Stimulated activated CD8-positive, alpha-beta memory T cell treated with anti-CD3 and anti-CD28 coated beads, Interleukin-12 subunit alpha, Interleukin-12 subunit beta, amount 100 ng/mL, for 24 hours (primary cell): ENCODE measurements around the gene NSRP1.
"Not testable (repeated sequence)": the region's sequence is repeated elsewhere in the genome, so short reads cannot be mapped to it uniquely, and the experiment has no call there.

ENCODE experiments used
- DNase-seq: peaks from one replicate; pipeline ENCODE4 v3.0.0-alpha.2; 2020; ENCODE audit errors: extremely low read depth

NSRP1 gene

DNA sequence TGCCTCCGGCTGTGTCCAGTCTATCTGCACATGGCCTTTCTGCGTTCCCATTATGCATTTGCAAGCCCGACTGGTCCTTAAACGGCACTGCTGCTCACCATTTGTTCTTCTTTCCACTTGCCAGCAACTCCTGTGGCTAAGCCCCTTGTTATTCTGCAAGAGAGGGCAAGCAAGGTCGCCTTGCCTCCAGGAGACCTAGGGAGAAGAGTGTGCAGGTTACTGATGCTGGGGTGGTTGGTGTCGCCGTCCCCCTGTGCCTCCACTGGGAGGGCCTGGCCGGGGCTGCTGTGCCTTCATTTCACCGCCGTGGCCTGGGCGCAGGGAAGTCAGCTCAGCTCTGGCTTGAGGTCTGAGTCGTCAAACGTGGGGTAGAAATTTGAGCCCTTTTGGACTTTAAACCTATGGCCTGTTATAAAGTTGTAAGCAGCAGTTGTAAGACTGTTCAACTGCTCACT is 106.1 kb downstream of the NSRP1 start:
- DNase-seq: no peak

DNA sequence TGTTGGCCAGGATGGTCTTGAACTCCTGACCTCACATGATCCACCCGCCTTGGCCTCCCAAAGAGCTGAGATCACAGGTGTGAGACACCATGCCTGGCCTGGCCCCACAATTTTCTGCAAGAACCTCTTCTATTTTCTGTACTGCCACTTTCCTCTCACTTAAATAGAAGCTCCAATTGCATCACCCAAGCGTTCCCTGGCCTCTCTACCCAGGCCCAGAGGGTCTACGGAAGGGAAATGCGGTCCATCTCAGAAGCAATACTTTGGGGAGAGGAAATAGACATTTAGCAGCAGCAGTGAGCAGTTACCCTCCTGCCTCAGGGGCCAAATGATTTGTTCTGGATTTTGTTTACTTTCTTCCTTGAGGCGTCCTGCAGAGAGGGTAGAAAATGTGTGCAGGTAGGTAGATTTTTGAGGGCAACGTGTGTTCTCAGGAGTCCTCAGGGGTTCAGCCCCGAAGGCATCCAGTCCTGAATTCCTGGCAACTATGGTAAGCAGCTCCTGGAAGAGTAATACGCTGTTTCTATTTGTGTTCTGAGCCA is 107.9 kb downstream of the NSRP1 start:
- no peak for DNase-seq

DNA sequence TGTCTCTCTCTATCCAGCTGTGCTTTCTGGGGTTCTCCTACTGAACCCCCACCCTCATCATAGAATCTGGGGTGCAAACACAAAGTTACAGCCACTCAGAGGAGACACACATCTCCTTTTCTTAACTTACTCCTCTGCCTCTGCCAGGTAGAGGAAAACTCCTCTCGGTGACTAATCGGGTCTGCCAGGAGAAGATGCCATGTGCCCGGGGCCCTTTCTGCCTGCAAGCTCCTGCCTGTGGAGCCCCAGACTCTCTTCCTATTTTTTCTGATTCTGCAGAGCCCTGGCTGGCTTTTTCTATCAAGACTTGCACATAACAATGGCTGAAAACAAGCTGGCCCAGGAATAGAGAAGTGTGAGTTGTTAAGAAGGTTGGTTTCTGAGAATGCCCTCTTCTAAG is 108.5 kb downstream of the NSRP1 start:
- no peak for DNase-seq

DNA sequence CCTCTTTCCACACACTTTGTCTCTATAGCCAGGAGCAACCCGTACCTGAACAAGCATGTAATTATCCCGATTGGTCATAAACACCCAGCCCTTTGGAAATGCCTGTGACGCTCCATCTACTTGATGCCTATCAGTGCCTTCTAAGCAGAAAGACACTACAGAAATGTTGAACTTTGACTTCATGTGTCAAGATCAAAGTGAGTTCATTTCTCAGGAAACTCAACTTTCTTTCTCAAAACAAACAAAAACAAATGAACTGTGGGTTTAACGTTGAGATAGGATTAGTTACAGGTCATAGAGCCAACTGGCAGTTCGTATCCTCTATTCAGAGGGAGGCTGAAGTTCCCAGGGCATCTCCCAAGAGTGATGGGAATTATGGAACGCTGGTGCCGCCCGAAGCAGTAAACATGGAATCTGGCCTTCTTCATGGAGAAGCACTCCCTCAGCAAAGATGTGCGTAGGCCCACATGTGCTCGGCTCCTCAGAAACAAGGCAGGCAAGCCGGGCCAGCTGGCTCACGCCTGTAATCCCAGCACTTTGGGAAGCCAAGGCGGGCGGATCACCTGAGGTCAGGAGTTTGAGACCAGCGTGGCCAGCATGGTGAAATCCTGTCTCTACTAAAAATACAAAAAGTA is 109.4 kb downstream of the NSRP1 start:
- no peak for DNase-seq

DNA sequence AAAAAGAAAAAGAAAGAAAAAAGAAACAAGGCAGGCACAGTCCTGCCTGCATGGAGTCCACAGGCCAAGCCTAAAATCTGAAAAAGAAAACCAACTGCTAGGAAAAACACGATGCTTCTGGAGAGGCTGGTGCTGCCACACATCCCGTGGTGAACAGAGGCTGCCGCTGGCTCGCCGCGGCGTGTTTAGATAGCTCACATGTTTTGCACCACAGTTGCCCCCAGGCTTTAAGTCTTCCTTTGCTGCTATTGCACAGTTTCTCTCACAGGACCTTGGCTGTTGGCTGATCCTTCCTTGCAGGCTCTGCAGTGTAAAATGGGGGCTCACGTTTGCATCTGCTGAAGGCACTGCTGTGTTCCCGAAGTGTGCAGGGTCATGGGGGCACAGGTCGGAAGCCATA is 110.3 kb downstream of the NSRP1 start:
- no peak for DNase-seq

DNA sequence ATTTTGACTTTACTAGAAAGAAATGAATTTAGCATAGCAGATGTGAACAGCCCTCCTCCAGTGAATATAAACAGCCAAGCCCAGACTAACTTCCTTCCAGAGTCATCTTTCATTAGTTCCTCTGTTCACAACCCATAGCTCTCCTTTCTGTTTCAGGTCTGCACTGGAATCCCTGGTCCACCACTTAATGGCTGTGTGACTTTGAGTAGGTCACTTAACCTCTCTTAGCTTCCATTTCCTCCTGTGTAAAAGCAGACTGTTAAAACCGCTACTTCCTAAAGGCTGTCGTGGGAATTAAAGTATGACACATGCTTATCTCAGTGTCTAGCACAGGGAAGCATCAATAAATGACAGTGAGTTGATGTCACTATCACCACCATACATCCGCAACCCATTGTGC is 111.4 kb downstream of the NSRP1 start:
- no peak for DNase-seq

DNA sequence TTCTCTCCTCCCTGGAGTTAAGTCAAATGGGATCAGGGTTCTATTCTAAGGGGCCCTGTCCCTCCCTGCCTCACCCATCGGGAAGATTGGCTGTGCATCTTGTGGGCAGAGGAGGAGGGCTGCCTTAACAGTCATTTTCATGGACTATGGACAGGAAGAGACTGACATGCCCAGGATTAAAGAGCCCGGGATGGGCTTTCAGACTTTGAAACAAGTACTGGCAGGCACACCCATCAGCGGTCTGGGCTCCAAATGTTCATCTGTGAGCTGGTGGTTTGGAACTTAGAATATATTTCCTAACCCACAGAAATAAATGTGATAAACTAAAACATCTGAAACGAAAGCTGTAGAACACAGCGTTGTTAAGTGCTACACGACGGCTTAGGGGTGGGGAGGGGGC is 112.4 kb downstream of the NSRP1 start:
- no peak for DNase-seq

DNA sequence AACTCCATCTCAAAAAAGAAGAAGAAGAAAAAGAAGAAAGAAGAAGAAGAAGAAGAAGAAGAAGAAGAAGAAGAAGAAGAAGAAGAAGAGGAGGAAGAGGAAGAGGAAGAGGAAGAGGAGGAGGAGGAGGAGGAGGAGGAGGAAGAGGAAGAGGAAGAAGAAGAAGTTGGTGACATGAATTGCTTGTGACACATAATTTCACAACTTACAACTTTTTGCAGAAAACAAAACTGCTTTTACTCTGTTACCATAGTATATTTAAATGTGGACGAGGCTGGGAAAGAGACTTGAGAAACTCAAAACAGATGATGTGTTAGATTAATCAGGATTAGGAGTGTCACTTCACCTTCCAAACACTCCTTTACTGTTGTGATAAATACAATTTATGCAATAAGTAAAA is 113.4 kb downstream of the NSRP1 start:
- DNase-seq: not testable (repeated sequence)

DNA sequence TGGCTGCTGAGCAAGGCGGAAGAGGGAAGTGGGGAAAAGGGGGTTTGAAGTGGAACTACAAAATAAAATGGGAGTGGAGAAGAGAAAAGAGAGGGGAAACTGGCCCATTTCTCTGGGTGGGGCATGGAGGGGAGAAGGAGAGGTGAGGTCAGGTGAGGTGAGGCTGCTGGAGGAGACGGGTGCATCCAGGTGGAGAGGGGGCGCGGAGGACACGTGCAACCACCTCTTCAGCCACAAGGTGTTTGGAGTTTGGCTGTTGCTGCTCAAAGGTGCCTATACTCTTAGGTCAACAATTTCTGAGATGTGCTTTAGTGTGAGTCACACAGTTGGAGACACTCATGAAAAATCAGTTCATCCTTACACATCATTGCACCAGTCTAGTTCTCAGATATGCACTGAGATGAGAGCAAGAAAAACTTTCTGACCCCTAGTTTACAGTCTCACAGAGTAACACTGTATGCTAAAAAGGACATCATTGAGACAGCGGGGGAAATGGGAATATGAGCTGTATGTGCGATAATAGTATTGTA is 114.0 kb downstream of the NSRP1 start:
- DNase-seq: no peak

DNA sequence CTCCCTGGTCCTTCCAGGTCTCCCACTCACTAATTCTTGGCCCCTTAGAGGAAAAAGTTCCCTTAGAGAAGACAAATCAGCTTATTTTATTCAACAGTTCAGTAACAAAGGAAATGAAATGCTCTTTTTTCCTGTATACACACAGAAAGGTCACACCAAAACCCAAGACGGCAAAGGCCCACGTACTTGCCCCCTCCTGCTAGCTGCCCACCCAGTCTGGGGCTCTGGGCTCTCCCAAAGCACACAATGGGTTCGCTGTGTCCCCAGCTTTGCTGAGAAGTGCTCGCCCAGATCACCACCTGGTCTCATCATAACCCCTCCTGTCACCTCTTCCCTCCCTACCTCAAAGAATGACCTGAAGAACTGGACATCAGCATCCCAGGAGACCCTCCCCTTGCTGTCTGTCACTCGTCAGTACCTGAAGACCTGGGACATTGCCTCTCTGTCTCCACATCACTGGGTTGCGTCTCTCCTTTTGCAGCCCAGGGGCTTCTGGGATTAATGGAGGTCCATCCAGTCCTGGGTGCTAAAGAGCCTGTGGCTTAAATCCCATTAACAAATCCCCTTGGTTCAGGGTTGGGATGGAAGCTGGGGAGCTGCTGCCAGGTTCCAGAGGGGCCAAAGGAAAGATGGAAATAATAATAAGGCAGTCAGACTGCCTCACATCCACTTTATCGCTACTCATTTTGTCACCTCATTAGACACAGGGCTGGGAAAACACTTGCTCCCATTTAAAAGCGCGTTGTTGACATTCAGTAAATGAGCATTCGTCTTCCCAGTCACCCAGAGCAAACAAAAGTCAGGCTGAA is 115.6 kb downstream of the NSRP1 start:
- DNase-seq: no peak

DNA sequence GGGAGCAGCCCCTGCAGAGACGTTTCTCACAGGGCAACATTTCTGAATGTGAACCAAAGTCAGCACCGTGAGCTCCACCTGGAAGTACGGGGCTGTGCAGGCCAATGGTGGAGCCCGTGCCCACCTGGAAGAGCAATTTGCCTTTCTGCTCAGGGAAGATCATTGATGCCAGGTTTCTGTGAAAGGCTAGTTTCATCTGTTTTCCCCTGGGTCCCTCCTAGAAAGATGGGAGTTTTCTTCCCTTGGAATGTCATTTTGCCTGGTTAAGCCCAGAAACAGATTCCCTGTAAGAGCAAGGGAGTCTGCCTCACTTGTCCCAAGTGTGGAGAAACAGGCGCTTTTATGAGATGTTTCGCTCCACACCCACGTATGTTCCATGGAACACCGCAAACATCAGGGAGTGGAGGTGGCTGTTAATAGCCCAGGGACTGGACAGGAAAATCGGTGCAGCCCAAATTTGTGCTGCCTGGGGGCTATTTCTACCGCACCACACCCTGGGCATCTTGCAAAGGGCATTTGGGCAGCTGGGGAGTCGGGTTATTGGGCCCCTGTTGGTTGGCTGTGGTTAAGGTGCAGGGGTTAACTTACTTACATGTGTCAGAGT is 116.3 kb downstream of the NSRP1 start:
- DNase-seq: no peak

DNA sequence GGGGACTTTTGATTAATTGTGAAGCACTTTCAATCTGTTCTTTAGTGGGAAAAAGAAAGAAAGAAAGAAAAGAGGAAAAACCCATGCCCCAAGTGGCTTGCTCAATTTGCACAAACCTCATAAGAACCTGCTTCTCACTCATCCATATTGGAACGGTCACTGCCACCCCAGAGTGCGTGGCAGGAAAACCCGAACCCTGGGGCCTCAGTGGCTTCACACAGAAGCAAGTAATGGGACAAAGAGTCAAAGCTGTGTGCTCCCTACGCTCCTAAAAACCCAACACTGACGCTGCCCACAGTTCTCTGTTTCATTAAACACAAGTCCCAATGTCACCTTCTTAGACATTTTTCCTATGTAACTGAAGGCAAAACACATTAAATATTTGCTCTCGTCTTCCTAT is 117.7 kb downstream of the NSRP1 start:
- no peak for DNase-seq

DNA sequence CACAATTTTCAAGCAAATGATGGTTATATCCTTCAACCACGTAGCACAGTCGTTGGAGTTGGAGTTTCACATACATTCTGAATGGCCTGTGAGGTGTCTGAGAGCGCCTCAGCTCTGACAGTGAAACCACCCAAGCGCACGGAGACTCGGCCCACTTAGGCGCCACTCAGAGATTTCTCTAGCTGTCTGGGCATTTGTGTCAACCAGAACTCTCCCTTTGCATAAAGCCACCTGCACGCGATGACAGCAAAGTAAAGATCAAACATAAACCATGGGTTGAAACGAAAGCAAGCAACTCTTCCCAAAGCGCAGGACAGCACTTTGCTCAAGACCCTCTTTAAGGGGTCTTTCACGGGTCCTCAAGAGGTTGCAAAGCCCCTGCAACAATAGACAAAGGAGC is 118.3 kb downstream of the NSRP1 start:
- DNase-seq: no peak

DNA sequence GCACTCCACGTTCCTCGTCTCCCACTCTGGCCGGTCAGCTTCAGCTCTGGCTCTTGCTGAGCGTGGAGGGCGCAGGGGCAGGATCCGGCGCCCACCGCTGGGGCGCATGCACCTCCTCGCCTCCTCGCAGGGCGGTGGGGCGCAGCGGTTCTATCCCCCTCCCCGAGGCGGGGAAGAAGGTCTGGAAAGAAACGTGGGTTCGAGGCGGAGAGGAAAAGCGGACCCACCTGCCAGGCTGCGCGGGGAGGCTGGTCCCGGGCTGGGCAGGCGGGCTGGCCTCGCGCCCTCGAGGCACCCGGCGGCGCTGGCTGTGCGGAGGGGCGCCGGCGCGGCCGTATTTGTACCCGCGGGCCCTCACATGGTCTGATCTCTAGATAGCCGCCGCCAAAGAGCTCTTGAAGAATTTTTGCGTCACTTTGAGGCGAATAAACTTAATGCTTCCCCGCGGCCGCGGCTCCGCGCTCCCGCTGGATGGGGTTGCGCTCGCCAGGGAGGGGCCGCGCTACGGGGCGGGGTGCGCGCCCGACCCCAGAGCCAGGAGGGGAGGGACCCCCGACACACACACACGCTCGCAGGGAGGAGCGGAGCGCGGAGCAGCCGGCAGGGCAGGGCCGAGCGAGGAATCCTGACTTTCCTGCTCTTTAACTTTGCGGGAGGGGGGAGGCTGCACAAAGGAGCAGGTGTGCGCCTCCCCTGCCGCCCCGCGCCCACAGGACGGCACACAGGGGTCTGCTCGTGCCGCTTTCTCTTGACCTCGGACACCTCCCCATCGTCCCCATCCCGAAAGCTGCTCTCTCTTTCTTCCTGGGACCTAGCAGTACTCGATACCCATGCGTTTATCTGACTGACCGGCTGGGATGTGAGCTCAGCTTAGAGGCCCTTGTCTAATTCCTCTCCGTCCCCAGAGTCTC is 119.0 kb downstream of the NSRP1 start, which contains the start of gene SLC6A4:
TSS of gene SLC6A4 (minus strand) at position 312 of the 911 bp plus-strand sequence. CDS start 13,739 bp downstream, outside the sequence.
- DNase-seq: no peak
